HCT116 (cell line): ENCODE measurements around the gene BATF3. TPM values are rescaled to one million over a fixed set of nuclear protein-coding genes. Genes with fewer than 3 reads are reported as not detected.

Experiments
- ATAC-seq: fragments of 200-7000 bp; cut with Tn5 transposase; 2 replicates; pipeline ENCODE4 v1.9.1; 2020; ENCODE audit warnings: mild to moderate bottlenecking, moderate library complexity
- BruUV-seq: library from RNA; stranded (reverse); fragments of 400-500 nt; replicated peaks from 2 replicates; lab custom pipeline; 2021; lab: Mats Ljungman, UMichigan
- CTCF ChIA-PET: fragments of 300-600 bp; sonication (Branson Sonifier 250); formaldehyde crosslinking; loops from one replicate; lab custom pipeline; 2021; ENCODE audit warnings: antibody characterized with exemption; lab: Charles Lee
- POLR2A ChIA-PET: fragments of 300-600, 350-600 bp; sonication (Branson Sonifier 250); formaldehyde crosslinking; loops from one replicate; lab custom pipeline; 2021; ENCODE audit warnings: antibody characterized with exemption; lab: Charles Lee
- RAD21 ChIA-PET, 2 experiments: fragments of 300-600 bp; sonication (Branson Sonifier 250); formaldehyde crosslinking; loops; one replicate each; lab custom pipeline; 2023; ENCODE audit warnings: low total read pairs in 2 of 2; ENCODE audit not compliant: uncharacterized antibody in 2 of 2, unreplicated experiment in 2 of 2, low non-redundant PET in 1 of 2; lab: Charles Lee
- DNase-seq: peaks from one replicate; pipeline ENCODE4 v3.0.0-alpha.2; 2010; ENCODE audit warnings: low read depth, low spot score
- H2AFZ ChIP-seq: fragments of 200-600 bp; shearing (Covaris generic), sonication (generic); 2 replicates; pipeline ENCODE4 v1.6.1; 2017; ENCODE audit warnings: low read depth, mixed run types, mixed read lengths, antibody characterized with exemption, low read length; ENCODE audit not compliant: poor library complexity, severe bottlenecking
- H3K27ac ChIP-seq: 2 replicates; pipeline ENCODE4 v1.5.1; 2012; ENCODE audit warnings: low read depth, low read length
- H3K27me3 ChIP-seq: fragments of 200-600 bp; sonication (generic); 2 replicates; pipeline ENCODE4 v1.6.1; 2016; ENCODE audit warnings: mixed run types, low read length, mixed read lengths; ENCODE audit not compliant: insufficient read depth
- H3K36me3 ChIP-seq, 2 experiments: fragments of 200-500 bp in 1 of 2; fragments of 200-600 bp in 1 of 2; sonication (Bioruptor generic) in 1 of 2; sonication (generic) in 1 of 2; 2 replicates each; pipeline versions ENCODE4 v1.5.1 to v1.6.1; 2014 to 2016; ENCODE audit warnings: low read length in 2 of 2, inconsistent platforms in 1 of 2, mixed read lengths in 1 of 2, mixed run types in 1 of 2; ENCODE audit not compliant: insufficient read depth in 2 of 2, control insufficient read depth in 1 of 2
- H3K4me1 ChIP-seq, 2 experiments: fragments of 200-600 bp in 1 of 2; sonication (generic) in 1 of 2; 2 replicates each; pipeline versions ENCODE4 v1.5.1 to v1.6.1; 2012 to 2017; ENCODE audit warnings: low read length in 2 of 2, inconsistent platforms in 1 of 2, mild to moderate bottlenecking in 1 of 2, mixed read lengths in 1 of 2, mixed run types in 1 of 2, moderate library complexity in 1 of 2; ENCODE audit not compliant: insufficient read depth in 2 of 2, control insufficient read depth in 1 of 2
- H3K4me2 ChIP-seq: fragments of 200-600 bp; sonication (generic); 2 replicates; pipeline ENCODE4 v1.6.1; 2017; ENCODE audit warnings: mixed run types, low read length, mixed read lengths
- H3K4me3 ChIP-seq, 2 experiments: fragments of 200-600 bp in 1 of 2; sonication (generic) in 1 of 2; replicated peaks in 1 of 2; 2 replicates each; pipeline ENCODE4 v1.5.1; 2011 to 2016; ENCODE audit warnings: low read length in 2 of 2, control low read depth in 1 of 2, low read depth in 1 of 2, mild to moderate bottlenecking in 1 of 2, mixed read lengths in 1 of 2, mixed run types in 1 of 2
- H3K79me2 ChIP-seq: fragments of 200-600 bp; sonication (generic); 2 replicates; pipeline ENCODE4 v1.6.1; 2017; ENCODE audit warnings: mild to moderate bottlenecking, mixed run types, low read length, moderate library complexity, mixed read lengths; ENCODE audit not compliant: insufficient read depth
- H3K9ac ChIP-seq: fragments of 200-600 bp; sonication (generic); 2 replicates; pipeline ENCODE4 v1.6.1; 2016; ENCODE audit warnings: low read length, mixed read lengths
- H3K9me2 ChIP-seq: fragments of 200-600 bp; sonication (generic), shearing (Covaris generic); 2 replicates; pipeline ENCODE4 v1.6.1; 2017; ENCODE audit warnings: mixed run types, mild to moderate bottlenecking, moderate library complexity; ENCODE audit not compliant: insufficient read depth
- H3K9me3 ChIP-seq, 2 experiments: fragments of 200-500 bp in 1 of 2; fragments of 200-600 bp in 1 of 2; sonication (Bioruptor generic) in 1 of 2; sonication (generic) in 1 of 2; 2 replicates each; pipeline ENCODE4 v1.6.1; 2014 to 2017; ENCODE audit warnings: low read length in 2 of 2, mixed read lengths in 2 of 2, inconsistent platforms in 1 of 2, low read depth in 1 of 2, mild to moderate bottlenecking in 1 of 2, mixed run types in 1 of 2, moderate library complexity in 1 of 2; ENCODE audit not compliant: control insufficient read depth in 1 of 2, insufficient read depth in 1 of 2
- H4K20me1 ChIP-seq: fragments of 200-600 bp; sonication (generic), shearing (Covaris generic); 2 replicates; pipeline ENCODE4 v1.6.1; 2017; ENCODE audit warnings: mixed run types, mild to moderate bottlenecking, moderate library complexity; ENCODE audit not compliant: insufficient read depth
- ATF3 ChIP-seq: IDR thresholded peaks from 2 replicates; pipeline ENCODE4 v1.6.1; 2012
- CBX3 ChIP-seq: IDR thresholded peaks from 2 replicates; pipeline ENCODE4 v1.6.1; 2012; ENCODE audit warnings: low read depth
- CEBPB ChIP-seq: IDR thresholded peaks from 2 replicates; pipeline ENCODE4 v1.6.1; 2012; ENCODE audit warnings: low read depth
- EGR1 ChIP-seq: IDR thresholded peaks from 2 replicates; pipeline ENCODE4 v1.6.1; 2012; ENCODE audit warnings: low read depth
- ELF1 ChIP-seq: IDR thresholded peaks from 2 replicates; pipeline ENCODE4 v1.6.1; 2012; ENCODE audit warnings: low read depth, borderline replicate concordance
- EZH2phosphoT487 ChIP-seq: fragments of 200-600 bp; IDR thresholded peaks from 2 replicates; pipeline ENCODE4 v1.6.1; 2018; ENCODE audit warnings: antibody characterized with exemption, borderline replicate concordance
- FOSL1 ChIP-seq: IDR thresholded peaks from 2 replicates; pipeline ENCODE4 v1.6.1; 2012; ENCODE audit warnings: low read depth
- MAX ChIP-seq: IDR thresholded peaks from 2 replicates; pipeline ENCODE4 v1.6.1; 2012
- POLR2A ChIP-seq: IDR thresholded peaks from 2 replicates; pipeline ENCODE4 v1.7.0; 2011; ENCODE audit warnings: borderline replicate concordance; ENCODE audit not compliant: insufficient read depth, insufficient read length; ENCODE audit errors: extremely low read depth
- POLR2AphosphoS5 ChIP-seq: IDR thresholded peaks from 2 replicates; pipeline ENCODE4 v1.6.1; 2011; ENCODE audit warnings: mild to moderate bottlenecking, low read depth, low read length, moderate library complexity
- RAD21 ChIP-seq: IDR thresholded peaks from 2 replicates; pipeline ENCODE4 v1.6.1; 2012; ENCODE audit warnings: low read depth, mild to moderate bottlenecking
- REST ChIP-seq: IDR thresholded peaks from 2 replicates; pipeline ENCODE4 v1.6.1; 2012; ENCODE audit warnings: low read depth
- SIN3A ChIP-seq: IDR thresholded peaks from 2 replicates; pipeline ENCODE4 v1.6.1; 2012; ENCODE audit warnings: low read depth
- SP1 ChIP-seq: IDR thresholded peaks from 2 replicates; pipeline ENCODE4 v1.6.1; 2012; ENCODE audit warnings: low read depth
- SRF ChIP-seq: IDR thresholded peaks from 2 replicates; pipeline ENCODE4 v1.6.1; 2012; ENCODE audit warnings: low read depth
- YY1 ChIP-seq: IDR thresholded peaks from 2 replicates; pipeline ENCODE4 v1.6.1; 2011; ENCODE audit warnings: low read length, low read depth, moderate library complexity, mild to moderate bottlenecking; ENCODE audit not compliant: insufficient replicate concordance; ENCODE audit errors: extremely low read depth
- ZBTB33 ChIP-seq: IDR thresholded peaks from 2 replicates; pipeline ENCODE4 v1.6.1; 2011; ENCODE audit warnings: mild to moderate bottlenecking, low read length, moderate library complexity; ENCODE audit not compliant: insufficient replicate concordance; ENCODE audit errors: extremely low read depth
- ZFX ChIP-seq: fragments of 450-650 bp; IDR thresholded peaks from 2 replicates; pipeline ENCODE4 v1.6.1; 2017
- intact Hi-C: fragments of 100-400 bp; cut with micrococcal nuclease; formaldehyde crosslinking; loops from 2 replicates; pipeline ENCODE4 v1.10.0; 2022
- total RNA-seq: library from RNA; stranded (reverse); gene quantifications from one replicate; pipeline ENCODE4 v1.2.1, GENCODE V29; 2021; ENCODE audit not compliant: unreplicated experiment

Gene BATF3
- total RNA-seq, 1 experiment from 2014 or later = 4.8 TPM

- RAD21 ChIA-PET = no interaction called here
- H4K20me1 ChIP-seq = no peaks in the 10 kb centered on the region
- intact Hi-C loops = no loop called here
- TF ChIP-seq POLR2AphosphoS5 (no peak), SIN3A (no peak), ZBTB33 (no peak), ZFX (no peak), CEBPB (no peak), YY1 (no peak), SP1 (no peak), SRF (no peak), MAX (no peak), CBX3 (no peak), RAD21 (no peak), EZH2phosphoT487 (no peak), ATF3 (no peak), ELF1 (no peak), POLR2A (no peak), FOSL1 (no peak), EGR1 (no peak), REST (no peak)
- no peaks in the 10 kb centered on the region for H3K9me3 ChIP-seq
- DNase-seq (no peak), ATAC-seq (no peak)
- H2AFZ ChIP-seq = no peak overlapping the region
- no peaks in the 10 kb centered on the region for H3K9me2 ChIP-seq
- CTCF ChIA-PET = interaction anchor here (1.9 kb wide), 1 partner anchor 13 kb away, joined by 9 read pairs; no protein-coding TSS in a partner anchor
- no peak overlapping the region for H3K4me3 ChIP-seq
- POLR2A ChIA-PET = no interaction called here
- no peak overlapping the region for H3K27ac ChIP-seq
- no TSS peak for BruUV-seq
- H3K79me2 ChIP-seq = no peaks in the 10 kb centered on the region
- no peak overlapping the region for H3K9ac ChIP-seq
- H3K4me2 ChIP-seq = no peak overlapping the region
- no peaks in the 10 kb centered on the region for H3K36me3 ChIP-seq
- H3K27me3 ChIP-seq = no peaks in the 10 kb centered on the region
- H3K4me1 ChIP-seq = peaks cover 0 to 13% of the 10 kb centered on the region in 2 experiments; a peak in 2 of 4 replicates
These were observed 47.7 kb downstream of the BATF3 start for GRCh38 chr1:212651977-212652376.
